HepG2 (cell line): ENCODE results near the gene PLCB1. TPM values are rescaled to one million over a fixed set of nuclear protein-coding genes. Genes with fewer than 3 reads are reported as not detected.

Source experiments
- ATAC-seq: fragments of 200-7000 bp; cut with Tn5 transposase; 3 replicates; pipeline ENCODE4 v1.9.1; 2020; ENCODE audit warnings: mild to moderate bottlenecking, moderate library complexity
- BruUV-seq: library from RNA; stranded (reverse); fragments of 400-500 nt; replicated peaks from 2 replicates; lab custom pipeline; 2021; lab: Mats Ljungman, UMichigan
- CTCF ChIA-PET: fragments of 300-600 bp; formaldehyde crosslinking; extraction: SDS; loops from one replicate; lab custom pipeline; 2021; ENCODE audit warnings: low total read pairs, inconsistent platforms, low intra/inter-chr PET ratio; lab: Yijun Ruan, JAX
- POLR2A ChIA-PET: fragments of 350-600 bp; sonication (Branson Sonifier 250); formaldehyde crosslinking; loops from one replicate; lab custom pipeline; 2020; ENCODE audit warnings: antibody characterized with exemption, inconsistent platforms; lab: Yijun Ruan, JAX
- DNase-seq: peaks from one replicate; pipeline ENCODE4 v3.0.0-alpha.2; 2015; ENCODE audit warnings: low spot score
- FAIRE-seq: peaks from 3 replicates; lab custom pipeline; 2011; peaks lifted over from hg19 to GRCh38; lab: Jason Lieb, UNC
- H2AFZ ChIP-seq: one replicate; pipeline ENCODE4 v1.6.1; 2011; ENCODE audit warnings: low read length, inconsistent platforms
- H3K27ac ChIP-seq: fragments of 300-600 bp; 3 replicates; pipeline ENCODE4 v1.8.0; 2011; ENCODE audit warnings: mixed run types, mild to moderate bottlenecking, mixed read lengths, low read length, inconsistent platforms; ENCODE audit not compliant: insufficient read depth; ENCODE audit errors: extremely low read length
- H3K27me3 ChIP-seq, 2 experiments: fragments of 200-600 bp in 1 of 2; 2 replicates in 1 of 2; 3 replicates in 1 of 2; pipeline versions ENCODE4 v1.6.0 to v1.8.0; 2011; ENCODE audit warnings: low read length in 2 of 2, mild to moderate bottlenecking in 2 of 2, moderate library complexity in 2 of 2, inconsistent platforms in 1 of 2; ENCODE audit not compliant: insufficient read depth in 2 of 2, control insufficient read depth in 1 of 2
- H3K36me3 ChIP-seq, 2 experiments: fragments of 200-600 bp in 1 of 2; replicated peaks in 1 of 2; 2 replicates in 1 of 2; 3 replicates in 1 of 2; pipeline versions ENCODE4 v1.5.1 to v1.8.0; 2011; ENCODE audit warnings: low read length in 2 of 2, inconsistent platforms in 1 of 2; ENCODE audit not compliant: insufficient read depth in 2 of 2, control insufficient read depth in 1 of 2
- H3K4me1 ChIP-seq: 2 replicates; pipeline ENCODE4 v1.5.1; 2012; ENCODE audit warnings: low read length, inconsistent platforms; ENCODE audit not compliant: insufficient read depth
- H3K4me2 ChIP-seq: 2 replicates; pipeline ENCODE4 v1.6.0; 2011; ENCODE audit warnings: low read depth, low read length, inconsistent platforms
- H3K4me3 ChIP-seq, 3 experiments: fragments of 200-600 bp in 1 of 3; sonication (generic), shearing (Covaris generic) in 1 of 3; replicated peaks in 1 of 3; 2 replicates each; pipeline ENCODE4 v1.5.1; 2011 to 2016; ENCODE audit warnings: low read length in 3 of 3, inconsistent platforms in 2 of 3, low read depth in 2 of 3, mild to moderate bottlenecking in 2 of 3, control low read depth in 1 of 3, mixed read lengths in 1 of 3; ENCODE audit not compliant: insufficient read depth in 1 of 3
- H3K79me2 ChIP-seq: one replicate; pipeline ENCODE4 v1.6.1; 2011; ENCODE audit warnings: low read length, inconsistent platforms; ENCODE audit not compliant: insufficient read depth
- H3K9ac ChIP-seq: 2 replicates; pipeline ENCODE4 v1.6.0; 2011; ENCODE audit warnings: mild to moderate bottlenecking, low read depth, low read length, inconsistent platforms; ENCODE audit not compliant: insufficient read depth
- H3K9me3 ChIP-seq: 2 replicates; pipeline ENCODE4 v1.5.1; 2012; ENCODE audit warnings: mild to moderate bottlenecking, low read length
- H4K20me1 ChIP-seq: 2 replicates; pipeline ENCODE4 v1.6.0; 2011; ENCODE audit warnings: inconsistent platforms, mild to moderate bottlenecking, low read length, moderate library complexity; ENCODE audit not compliant: insufficient read depth
- BRD4 ChIP-seq: sonication (generic); formaldehyde crosslinking; IDR thresholded peaks from 2 replicates; pipeline ENCODE4 v1.4.0; 2020; ENCODE audit warnings: missing genetic modification reagents
- CC2D1A ChIP-seq: sonication (generic); formaldehyde crosslinking; IDR thresholded peaks from 2 replicates; pipeline ENCODE4 v1.8.1; 2023; ENCODE audit warnings: mild to moderate bottlenecking, missing genetic modification reagents
- NFE2L2 ChIP-seq: fragments of 150-350 bp; IDR thresholded peaks from 2 replicates; pipeline ENCODE4 v1.6.1; 2014; ENCODE audit warnings: low read length
- PTBP1 ChIP-seq: fragments of 200-400 bp; formaldehyde crosslinking; IDR thresholded peaks from 2 replicates; pipeline ENCODE4 v1.6.1; 2018; ENCODE audit warnings: low read length, low read depth; ENCODE audit not compliant: poor library complexity, severe bottlenecking
- ZNF367 ChIP-seq: sonication (generic); formaldehyde crosslinking; IDR thresholded peaks from 2 replicates; pipeline ENCODE4 v1.4.0; 2020; ENCODE audit warnings: missing genetic modification reagents, borderline replicate concordance
- ZNF430 ChIP-seq: sonication (generic); formaldehyde crosslinking; IDR thresholded peaks from 2 replicates; pipeline ENCODE4 v1.9.0; 2021; ENCODE audit warnings: mild to moderate bottlenecking, missing genetic modification reagents
- ZNF761 ChIP-seq: sonication (generic); formaldehyde crosslinking; conservative IDR thresholded peaks from 2 replicates; pipeline ENCODE4 v1.4.0; 2020; ENCODE audit warnings: mild to moderate bottlenecking, missing genetic modification reagents
- ZNF816 ChIP-seq: sonication (generic); formaldehyde crosslinking; IDR thresholded peaks from 2 replicates; pipeline ENCODE4 v1.8.0; 2022; ENCODE audit warnings: missing genetic modification reagents, mild to moderate bottlenecking, borderline replicate concordance
- ZNF891 ChIP-seq: sonication (generic); formaldehyde crosslinking; IDR thresholded peaks from 2 replicates; pipeline ENCODE4 v1.5.0; 2020; ENCODE audit warnings: mild to moderate bottlenecking, missing genetic modification reagents
- WGBS: methylation state at CpG from one replicate; pipeline ENCODE4 v1.1.6; 2017; ENCODE audit warnings: low lambda C conversion rate; 5-methylcytosine and 5-hydroxymethylcytosine counted together
- in situ Hi-C: cut with HindIII; loops from 2 replicates; pipeline ENCODE4 v1.10.0; 2017; ENCODE audit warnings: low pct_unique_long_range_greater_than_20kb; ENCODE audit not compliant: extremely low pct_ligation_motif_present
- intact Hi-C: fragments of 100-400 bp; cut with micrococcal nuclease; formaldehyde crosslinking; loops from one replicate; pipeline ENCODE4 v1.10.0; 2022; ENCODE audit not compliant: unreplicated experiment
- polyA plus RNA-seq, 8 experiments: library from polyadenylated mRNA; depleted of rRNA in 3 of 8; stranded (reverse) in 7 of 8; unstranded in 1 of 8; fragments of >200 nt; fragmentation: Illumina TruSeq in 4 of 8; extraction: Trizol in 4 of 8; gene quantifications; 2 replicates each; pipeline versions ENCODE4 v1.2.1 to v1.2.3, GENCODE V29; 2011 to 2016; ENCODE audit warnings: low read depth in 4 of 8, missing spikeins in 1 of 8, mixed read lengths in 1 of 8; ENCODE audit not compliant: insufficient read depth in 1 of 8
- total RNA-seq, 5 experiments: library from RNA; depleted of rRNA; stranded (reverse); fragments of >200 nt; fragmentation: Illumina TruSeq; extraction: Trizol; gene quantifications; 2 replicates each; pipeline ENCODE4 v1.2.3, GENCODE V29; 2016; ENCODE audit warnings: low read depth in 1 of 5
- TF ChIP-seq, protein P1 (sequence below): IDR thresholded peaks from 2 replicates; pipeline ENCODE4 v1.6.1; 2016; ENCODE audit warnings: mild to moderate bottlenecking

PLCB1 gene
- total and polyA plus RNA-seq, 2 of the 13 experiments (the other 11 are each of a cell fraction or from before 2014, with no cell fraction given) = 42.4 to 55.9 TPM

DNA sequence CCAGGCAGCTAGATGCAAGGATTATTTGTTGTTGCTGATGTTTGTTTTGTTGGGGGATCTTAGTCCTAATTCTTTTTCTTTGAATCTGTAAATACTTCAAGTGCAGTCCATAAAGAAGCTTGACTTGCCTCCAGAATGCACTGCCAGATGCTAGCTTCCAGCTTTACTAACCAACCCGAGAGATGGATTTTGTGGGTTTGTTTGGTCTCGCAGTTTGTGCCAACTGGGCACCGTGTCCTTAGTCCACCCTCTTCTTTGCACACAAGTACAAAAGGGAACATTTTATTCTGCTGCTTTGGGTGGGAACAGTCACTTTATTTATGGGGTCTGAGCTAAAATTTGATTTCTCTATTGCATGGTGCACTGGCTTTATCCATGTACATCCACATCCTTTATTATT, 212.0 kb downstream of the PLCB1 start:
- DNase-seq (no peak), FAIRE-seq (no peak), ATAC-seq (no peak)
- 95% methylated on average over 3 of the region's 3 CpGs for WGBS
- no peak overlapping the region for H3K9ac ChIP-seq
- in situ Hi-C loops = no loop called here
- H3K4me1 ChIP-seq = peaks cover 21% of the 10 kb centered on the region
- peaks cover 0 to 4% of the 10 kb centered on the region in 2 experiments; a peak in 3 of 5 replicates for H3K36me3 ChIP-seq
- H3K79me2 ChIP-seq = no peaks in the 10 kb centered on the region
- no peaks in the 10 kb centered on the region for H3K27me3 ChIP-seq
- peaks cover 4% of the 10 kb centered on the region; the same call in 1 of the 2 replicates for H4K20me1 ChIP-seq
- H3K4me3 ChIP-seq = no peak overlapping the region
- CTCF ChIA-PET = no interaction called here
- H3K27ac ChIP-seq = no peak overlapping the region
- TF ChIP-seq ZNF367 (CRISPR knock-in tag) = no peak
- TF ChIP-seq ZNF816 (CRISPR knock-in tag) = no peak
- TF ChIP-seq NFE2L2 = no peak
- no peak for TF ChIP-seq BRD4
- no peak for TF ChIP-seq ZNF430 (CRISPR knock-in tag)
- TF ChIP-seq, protein P1, sequence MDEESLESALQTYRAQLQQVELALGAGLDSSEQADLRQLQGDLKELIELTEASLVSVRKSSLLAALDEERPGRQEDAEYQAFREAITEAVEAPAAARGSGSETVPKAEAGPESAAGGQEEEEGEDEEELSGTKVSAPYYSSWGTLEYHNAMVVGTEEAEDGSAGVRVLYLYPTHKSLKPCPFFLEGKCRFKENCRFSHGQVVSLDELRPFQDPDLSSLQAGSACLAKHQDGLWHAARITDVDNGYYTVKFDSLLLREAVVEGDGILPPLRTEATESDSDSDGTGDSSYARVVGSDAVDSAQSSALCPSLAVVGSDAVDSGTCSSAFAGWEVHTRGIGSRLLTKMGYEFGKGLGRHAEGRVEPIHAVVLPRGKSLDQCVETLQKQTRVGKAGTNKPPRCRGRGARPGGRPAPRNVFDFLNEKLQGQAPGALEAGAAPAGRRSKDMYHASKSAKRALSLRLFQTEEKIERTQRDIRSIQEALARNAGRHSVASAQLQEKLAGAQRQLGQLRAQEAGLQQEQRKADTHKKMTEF (CRISPR knock-in tag) = no peak
- no peak for TF ChIP-seq ZNF761
- no peak for TF ChIP-seq CC2D1A (CRISPR knock-in tag)
- no peak for TF ChIP-seq ZNF891 (CRISPR knock-in tag)
- no peak for TF ChIP-seq PTBP1
- TF ChIP-seq, all 625 proteins: peak for 0
- Histone ChIP-seq H3K4me2 (no peak overlapping the region), H3K9me3 (no peaks in the 10 kb centered on the region), H2AFZ (no peak overlapping the region)
- intact Hi-C loops = no loop called here
- BruUV-seq = no TSS peak
- POLR2A ChIA-PET = no interaction called here
